ENCODE data around the gene CYP4F3.

- TF ChIP-seq, protein P1, sequence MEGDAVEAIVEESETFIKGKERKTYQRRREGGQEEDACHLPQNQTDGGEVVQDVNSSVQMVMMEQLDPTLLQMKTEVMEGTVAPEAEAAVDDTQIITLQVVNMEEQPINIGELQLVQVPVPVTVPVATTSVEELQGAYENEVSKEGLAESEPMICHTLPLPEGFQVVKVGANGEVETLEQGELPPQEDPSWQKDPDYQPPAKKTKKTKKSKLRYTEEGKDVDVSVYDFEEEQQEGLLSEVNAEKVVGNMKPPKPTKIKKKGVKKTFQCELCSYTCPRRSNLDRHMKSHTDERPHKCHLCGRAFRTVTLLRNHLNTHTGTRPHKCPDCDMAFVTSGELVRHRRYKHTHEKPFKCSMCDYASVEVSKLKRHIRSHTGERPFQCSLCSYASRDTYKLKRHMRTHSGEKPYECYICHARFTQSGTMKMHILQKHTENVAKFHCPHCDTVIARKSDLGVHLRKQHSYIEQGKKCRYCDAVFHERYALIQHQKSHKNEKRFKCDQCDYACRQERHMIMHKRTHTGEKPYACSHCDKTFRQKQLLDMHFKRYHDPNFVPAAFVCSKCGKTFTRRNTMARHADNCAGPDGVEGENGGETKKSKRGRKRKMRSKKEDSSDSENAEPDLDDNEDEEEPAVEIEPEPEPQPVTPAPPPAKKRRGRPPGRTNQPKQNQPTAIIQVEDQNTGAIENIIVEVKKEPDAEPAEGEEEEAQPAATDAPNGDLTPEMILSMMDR (IDR thresholded peaks at IDR 0.05) = no peak
- TF ChIP-seq, protein P2, sequence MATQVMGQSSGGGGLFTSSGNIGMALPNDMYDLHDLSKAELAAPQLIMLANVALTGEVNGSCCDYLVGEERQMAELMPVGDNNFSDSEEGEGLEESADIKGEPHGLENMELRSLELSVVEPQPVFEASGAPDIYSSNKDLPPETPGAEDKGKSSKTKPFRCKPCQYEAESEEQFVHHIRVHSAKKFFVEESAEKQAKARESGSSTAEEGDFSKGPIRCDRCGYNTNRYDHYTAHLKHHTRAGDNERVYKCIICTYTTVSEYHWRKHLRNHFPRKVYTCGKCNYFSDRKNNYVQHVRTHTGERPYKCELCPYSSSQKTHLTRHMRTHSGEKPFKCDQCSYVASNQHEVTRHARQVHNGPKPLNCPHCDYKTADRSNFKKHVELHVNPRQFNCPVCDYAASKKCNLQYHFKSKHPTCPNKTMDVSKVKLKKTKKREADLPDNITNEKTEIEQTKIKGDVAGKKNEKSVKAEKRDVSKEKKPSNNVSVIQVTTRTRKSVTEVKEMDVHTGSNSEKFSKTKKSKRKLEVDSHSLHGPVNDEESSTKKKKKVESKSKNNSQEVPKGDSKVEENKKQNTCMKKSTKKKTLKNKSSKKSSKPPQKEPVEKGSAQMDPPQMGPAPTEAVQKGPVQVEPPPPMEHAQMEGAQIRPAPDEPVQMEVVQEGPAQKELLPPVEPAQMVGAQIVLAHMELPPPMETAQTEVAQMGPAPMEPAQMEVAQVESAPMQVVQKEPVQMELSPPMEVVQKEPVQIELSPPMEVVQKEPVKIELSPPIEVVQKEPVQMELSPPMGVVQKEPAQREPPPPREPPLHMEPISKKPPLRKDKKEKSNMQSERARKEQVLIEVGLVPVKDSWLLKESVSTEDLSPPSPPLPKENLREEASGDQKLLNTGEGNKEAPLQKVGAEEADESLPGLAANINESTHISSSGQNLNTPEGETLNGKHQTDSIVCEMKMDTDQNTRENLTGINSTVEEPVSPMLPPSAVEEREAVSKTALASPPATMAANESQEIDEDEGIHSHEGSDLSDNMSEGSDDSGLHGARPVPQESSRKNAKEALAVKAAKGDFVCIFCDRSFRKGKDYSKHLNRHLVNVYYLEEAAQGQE (IDR thresholded peaks at IDR 0.05; ENCODE audit: insufficient read depth in 1 of 2, low read depth in 2 of 2, low read length in 1 of 2) = no peak
- TF ChIP-seq TCF7L2 (IDR thresholded peaks at IDR 0.05; ENCODE audit: low read depth, low read length) = no peak
- no peak for TF ChIP-seq POLR2AphosphoS5 (IDR thresholded peaks at IDR 0.05; ENCODE audit: low read depth, low read length)
- no peak for TF ChIP-seq SIN3A (IDR thresholded peaks at IDR 0.05; ENCODE audit: borderline replicate concordance, insufficient read depth, low read depth, low read length)
These were observed 18.9 kb upstream of the CYP4F3 start for GRCh38 chr19:15621801-15622200.

All from Panc1 (cell line).